Lower leg skin (tissue), 3 donors: ENCODE measurements around the gene SLC49A3.

ENCODE experiments used
- CTCF ChIP-seq, 3 donors: fragments of 450-650 bp; IDR thresholded peaks; one replicate each; pipeline ENCODE4 v1.5.1; 2016; ENCODE audit warnings: antibody characterized with exemption in 3 of 3, mild to moderate bottlenecking in 3 of 3, moderate library complexity in 2 of 3
- POLR2A ChIP-seq, 2 donors: fragments of 450-650 bp; IDR thresholded peaks; one replicate each; pipeline ENCODE4 v1.6.1; 2016 to 2017; ENCODE audit warnings: antibody characterized with exemption in 2 of 2, mild to moderate bottlenecking in 1 of 2, moderate library complexity in 1 of 2

GRCh38 chr4:666822-667544 lies 22.0 kb downstream of the SLC49A3 start:
- TF ChIP-seq CTCF (IDR thresholded peaks at IDR 0.05) (no peak), POLR2A (IDR thresholded peaks at IDR 0.05) (no peak)
